Erythroblast (primary cell): Measurements from ENCODE around the gene ZMIZ1.

Experiments
- DNase-seq, 2 experiments: peaks; one replicate each; lab custom pipeline; 2025; lab: John Stamatoyannopoulos, UW
- GATA1 ChIP-seq: IDR thresholded peaks from 2 replicates; pipeline ENCODE4 v1.6.1; 2011; ENCODE audit warnings: low read depth, mild to moderate bottlenecking, control low read depth, low read length, moderate library complexity
- POLR2A ChIP-seq: IDR thresholded peaks from 2 replicates; pipeline ENCODE4 v1.6.1; 2011; ENCODE audit warnings: mild to moderate bottlenecking, low read length

The ZMIZ1 gene

DNA sequence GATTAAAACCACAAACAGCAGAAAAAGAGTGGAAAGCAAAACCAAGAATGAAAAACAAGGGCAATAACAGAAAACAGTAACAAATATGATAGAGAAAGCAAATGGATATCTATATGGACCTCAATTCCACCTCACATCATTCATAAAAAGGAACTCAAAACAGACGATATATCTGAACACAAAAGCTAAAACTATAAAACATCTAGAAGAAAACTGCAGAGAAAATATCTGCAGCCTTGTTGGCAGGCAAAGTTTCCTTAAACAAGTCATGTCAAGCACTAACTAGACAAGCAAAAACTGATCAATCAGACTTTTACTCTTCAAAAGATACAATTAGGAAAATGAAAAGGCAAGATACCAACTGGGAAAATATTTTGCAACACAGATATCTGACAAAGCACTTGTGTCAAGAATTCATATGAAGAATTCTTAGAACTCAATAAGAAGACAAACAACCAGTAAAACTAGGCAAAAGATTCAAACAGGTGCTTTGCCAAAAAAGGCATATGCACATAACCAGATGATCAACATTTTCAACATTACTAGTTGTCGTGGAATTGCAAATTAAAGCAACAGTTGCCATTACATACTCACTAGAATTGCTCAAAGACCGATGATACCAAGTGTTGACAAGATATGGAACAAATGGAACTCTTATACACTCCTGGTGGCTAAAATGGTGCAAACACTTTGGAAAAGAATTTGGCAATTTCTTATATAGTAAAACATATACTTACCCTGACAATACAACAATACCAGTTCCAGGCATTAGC, 25.9 kb upstream of the ZMIZ1 start:
- no peak for TF ChIP-seq GATA1
- TF ChIP-seq POLR2A = no peak
- DNase-seq = no peak

DNA sequence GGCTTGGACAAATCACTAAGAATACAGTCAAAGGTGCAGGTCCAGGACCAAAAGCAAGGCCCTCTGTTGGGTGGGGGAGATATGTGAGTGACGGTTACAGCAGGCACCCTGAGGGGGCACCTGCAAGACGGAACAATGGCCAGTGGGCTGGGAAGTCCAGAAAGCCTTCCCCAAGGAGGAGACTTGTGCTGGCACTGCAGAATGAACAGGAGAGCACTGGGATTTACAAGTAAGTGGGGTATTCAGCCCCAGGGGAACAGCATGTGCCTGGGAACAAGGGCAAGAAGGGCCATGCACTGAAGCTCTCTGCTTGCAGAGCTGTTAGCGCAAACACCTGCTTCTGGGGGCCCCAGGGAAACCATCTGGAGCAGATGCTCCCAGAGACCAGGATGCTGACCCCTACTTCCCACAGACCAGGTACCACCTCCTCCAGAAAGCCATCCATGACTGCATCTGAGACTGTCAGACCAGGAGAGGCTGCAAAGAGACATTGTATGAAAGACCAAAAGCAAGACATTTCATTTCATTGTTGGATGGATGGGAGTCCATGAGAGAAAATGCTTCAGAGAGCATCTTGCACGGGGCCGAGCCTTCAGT, 24.6 kb upstream of the ZMIZ1 start:
- DNase-seq = no peak
- TF ChIP-seq GATA1 = no peak

DNA sequence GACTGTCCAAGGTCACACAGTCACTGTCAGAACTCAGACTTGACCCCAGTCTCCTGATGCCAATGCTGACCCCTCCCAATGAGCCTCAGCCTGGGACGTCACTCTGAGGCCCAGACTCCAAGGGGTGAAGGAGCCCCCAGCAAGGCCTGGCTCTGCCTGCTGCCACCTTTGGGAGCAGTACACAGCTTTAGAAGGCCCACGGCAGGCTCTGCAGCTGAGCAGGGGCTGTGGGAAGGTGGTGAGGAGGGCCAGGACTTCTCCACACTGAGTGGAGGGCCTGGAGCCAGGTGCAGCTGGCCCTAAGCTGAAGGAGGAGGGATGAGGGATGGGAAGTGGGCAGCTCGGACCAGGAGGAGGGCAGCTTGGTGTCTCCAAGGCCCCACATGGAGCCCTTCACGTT, 23.9 kb upstream of the ZMIZ1 start:
- TF ChIP-seq GATA1 (no peak), POLR2A (no peak)
- DNase-seq = no peak

DNA sequence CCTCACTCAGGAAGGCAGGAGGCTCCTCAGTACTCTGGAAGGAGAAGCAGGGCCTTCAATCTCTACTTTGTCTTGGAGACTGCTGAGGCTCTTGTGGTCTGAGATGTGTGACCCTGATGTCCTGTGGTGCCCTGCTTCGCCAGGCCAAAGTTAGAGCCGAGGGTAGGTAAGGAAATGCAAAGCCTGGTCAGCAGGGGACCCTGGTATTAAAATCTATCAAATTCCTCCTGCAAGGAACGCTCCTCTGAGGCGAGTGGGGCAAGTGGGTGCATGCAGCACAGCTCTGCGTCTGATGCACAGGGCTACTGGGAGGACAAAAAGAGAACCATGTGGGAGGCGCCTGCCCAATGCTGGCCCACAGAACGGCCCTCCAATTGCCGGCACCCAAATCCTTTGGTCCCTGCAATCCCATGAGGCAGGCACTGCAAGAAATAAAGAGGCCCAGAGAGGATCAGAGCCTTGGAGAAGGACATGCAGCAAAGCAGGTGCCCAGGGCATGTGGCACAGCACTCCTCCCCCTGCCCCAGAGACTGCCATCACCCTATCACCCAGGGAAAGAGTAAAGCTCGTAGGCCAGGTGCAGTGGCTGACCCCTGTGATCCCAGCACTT, 23.1 kb upstream of the ZMIZ1 start:
- DNase-seq = no peak
- TF ChIP-seq GATA1 = no peak
- TF ChIP-seq POLR2A = no peak

DNA sequence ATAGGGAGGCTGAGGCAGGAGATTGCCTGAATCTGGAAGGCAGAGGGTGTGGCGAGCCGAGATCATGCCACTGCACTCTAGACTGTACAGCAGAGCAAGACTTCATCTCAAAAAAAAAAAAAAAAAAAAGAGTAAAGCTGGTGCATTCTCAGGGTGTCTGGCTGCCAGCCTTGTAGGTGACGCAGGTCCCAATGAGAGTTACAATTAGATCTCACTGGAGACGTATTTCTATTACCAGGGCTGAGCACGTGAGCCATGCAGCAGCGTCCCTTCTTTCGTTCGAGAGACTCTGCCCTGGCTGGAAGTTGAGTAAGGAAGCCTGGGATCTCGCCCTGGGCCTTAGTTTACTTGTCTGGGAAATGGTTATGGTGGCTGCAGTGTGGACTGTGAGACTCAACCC, 22.4 kb upstream of the ZMIZ1 start:
- TF ChIP-seq POLR2A = no peak
- no peak for TF ChIP-seq GATA1
- DNase-seq = no peak

DNA sequence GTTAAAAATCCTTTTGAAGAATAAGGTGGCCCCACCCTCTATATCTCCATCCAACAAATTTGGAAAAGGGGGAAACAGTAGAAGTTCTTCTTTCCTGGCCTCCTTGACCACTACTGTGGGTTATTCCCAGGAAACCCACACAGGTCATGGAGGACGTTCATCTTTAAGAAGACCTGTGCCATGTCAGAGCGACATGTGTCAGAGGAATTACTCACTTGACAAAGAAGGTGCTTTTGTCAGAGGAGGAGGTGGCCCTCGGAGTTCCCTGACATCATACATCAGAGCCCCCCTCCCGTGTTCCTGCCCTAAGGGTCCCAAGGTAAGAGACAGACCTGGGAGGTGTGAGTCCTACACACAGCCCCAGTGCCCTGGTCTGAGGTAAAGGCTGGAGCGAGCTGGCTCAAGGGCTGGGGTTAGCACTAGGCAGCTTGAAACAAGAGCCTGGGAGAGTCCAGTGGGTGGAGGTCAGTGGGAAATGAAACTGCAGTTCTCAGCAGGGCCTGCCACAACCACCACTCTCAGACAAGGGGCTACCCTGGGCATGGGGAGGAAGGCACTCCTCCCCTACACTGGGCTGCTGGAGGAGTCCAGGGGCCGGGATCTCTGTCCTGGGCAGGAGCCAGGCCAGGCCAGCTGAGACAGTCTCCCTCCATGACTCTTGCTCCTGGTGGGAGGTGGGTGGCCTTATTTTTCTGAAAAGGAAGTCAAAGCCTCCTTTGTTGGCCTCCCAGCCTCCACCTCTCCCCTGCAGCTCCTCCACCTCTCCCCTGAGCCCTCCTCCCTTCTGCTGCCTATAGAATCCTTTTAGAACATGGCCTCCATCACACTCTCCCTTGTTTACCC, 21.8 kb upstream of the ZMIZ1 start:
- peak; percentile 47 to 53 for DNase-seq
- TF ChIP-seq GATA1 = no peak
- TF ChIP-seq POLR2A = no peak

DNA sequence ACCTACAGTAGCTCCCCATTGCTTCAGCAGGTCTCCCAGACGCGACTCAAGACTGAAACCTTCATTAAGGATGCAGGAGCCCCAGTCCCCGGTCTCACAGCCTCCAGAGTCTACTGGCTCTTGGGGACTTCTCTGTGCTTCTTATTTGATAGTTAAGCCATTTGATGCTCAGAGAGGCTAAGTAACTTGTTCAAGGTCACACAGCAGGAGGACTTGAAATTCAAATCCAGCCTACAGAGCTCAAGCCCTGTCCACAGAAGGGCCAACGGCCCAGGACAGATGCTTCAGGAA, 21.2 kb upstream of the ZMIZ1 start:
- DNase-seq = peak in 1 of 2 experiments; percentile 48

DNA sequence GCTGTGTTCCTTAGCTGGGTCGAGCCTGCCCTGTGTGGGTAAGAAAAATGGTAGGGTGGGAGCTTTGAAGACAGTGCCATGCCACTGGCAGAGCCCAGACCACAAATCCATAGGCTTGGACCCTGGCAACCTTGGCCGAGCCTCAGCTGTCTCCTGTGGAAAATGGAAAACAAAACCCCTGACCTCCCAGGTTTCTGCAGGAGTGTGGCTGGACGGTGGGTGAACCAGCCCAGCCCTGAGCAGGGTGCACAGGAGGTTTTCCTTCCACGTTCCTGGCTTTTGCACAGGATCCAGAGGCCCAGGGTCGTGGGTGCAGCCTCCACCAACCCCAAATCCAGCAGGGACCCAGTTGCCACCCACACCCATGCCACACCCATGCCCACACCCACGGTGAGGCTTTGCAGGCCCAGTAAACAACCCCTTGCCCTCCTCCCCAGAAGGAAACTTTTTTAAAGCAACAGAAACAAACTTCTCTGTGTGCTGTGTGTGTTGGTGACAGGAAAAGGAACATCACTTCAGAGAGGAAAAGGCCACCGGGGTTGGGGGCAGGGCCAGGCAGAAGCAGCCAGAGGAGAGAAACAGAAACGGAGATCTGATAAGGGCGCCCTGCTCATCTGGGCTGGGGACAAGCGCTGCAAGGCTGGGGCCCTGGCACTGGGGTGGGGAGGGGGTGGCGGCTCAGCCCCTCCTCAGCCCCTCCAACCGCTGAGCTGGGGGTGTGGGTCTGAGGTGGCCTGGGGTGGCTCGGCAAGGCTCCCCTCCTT, 20.7 kb upstream of the ZMIZ1 start:
- DNase-seq = peak; percentile 82 to 86
- TF ChIP-seq POLR2A (peak; percentile 54), GATA1 (no peak)

More for the DNA sequence above, 21.2 kb upstream of the ZMIZ1 start:
- TF ChIP-seq GATA1 = no peak
- no peak for TF ChIP-seq POLR2A

DNA sequence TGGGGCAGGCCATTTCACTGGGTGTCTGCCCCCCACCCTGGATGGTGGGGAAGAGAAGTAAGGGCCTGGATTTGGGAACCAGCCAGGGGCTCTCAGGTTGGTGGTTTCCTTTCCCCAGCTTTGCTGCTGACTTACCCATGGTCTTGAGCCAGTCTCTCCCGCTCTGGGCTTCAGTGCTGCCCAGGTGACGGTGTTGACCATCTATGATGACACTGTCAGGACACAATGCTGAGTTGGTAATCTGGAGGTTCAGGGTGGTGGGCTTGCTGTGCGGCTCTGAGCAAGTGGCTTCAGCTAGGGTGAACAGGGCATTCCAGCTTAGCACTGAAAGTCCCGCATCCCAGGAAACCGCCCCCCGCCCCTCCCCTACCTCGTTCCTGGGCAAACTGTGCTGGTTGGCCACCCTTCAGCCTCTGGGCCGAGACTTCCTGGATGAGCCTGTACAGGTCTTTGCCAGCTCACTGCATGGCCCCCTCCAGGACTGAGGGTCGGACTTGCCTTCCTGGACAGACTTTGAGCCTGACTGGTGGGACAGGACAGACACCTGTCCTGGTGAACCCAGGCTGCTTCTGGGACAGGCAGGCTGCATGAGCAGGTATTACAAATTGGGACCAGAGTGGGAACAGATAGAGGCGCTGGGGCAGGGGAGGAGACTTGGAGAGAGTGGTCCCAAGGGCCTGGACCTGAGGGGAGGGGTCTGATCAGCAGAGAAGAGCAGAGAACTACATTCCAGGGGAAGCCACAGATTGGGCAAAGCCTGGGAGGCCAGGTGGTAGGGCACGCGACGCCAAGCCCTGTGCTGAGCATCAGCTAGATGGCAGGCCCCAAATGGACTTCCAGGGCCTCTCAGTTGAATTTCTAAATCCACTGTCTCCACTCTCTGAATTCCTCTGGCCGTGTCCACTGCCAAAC, 19.9 kb upstream of the ZMIZ1 start:
- TF ChIP-seq POLR2A (no peak), GATA1 (no peak)
- peak in 1 of 2 experiments; percentile 62 for DNase-seq

DNA sequence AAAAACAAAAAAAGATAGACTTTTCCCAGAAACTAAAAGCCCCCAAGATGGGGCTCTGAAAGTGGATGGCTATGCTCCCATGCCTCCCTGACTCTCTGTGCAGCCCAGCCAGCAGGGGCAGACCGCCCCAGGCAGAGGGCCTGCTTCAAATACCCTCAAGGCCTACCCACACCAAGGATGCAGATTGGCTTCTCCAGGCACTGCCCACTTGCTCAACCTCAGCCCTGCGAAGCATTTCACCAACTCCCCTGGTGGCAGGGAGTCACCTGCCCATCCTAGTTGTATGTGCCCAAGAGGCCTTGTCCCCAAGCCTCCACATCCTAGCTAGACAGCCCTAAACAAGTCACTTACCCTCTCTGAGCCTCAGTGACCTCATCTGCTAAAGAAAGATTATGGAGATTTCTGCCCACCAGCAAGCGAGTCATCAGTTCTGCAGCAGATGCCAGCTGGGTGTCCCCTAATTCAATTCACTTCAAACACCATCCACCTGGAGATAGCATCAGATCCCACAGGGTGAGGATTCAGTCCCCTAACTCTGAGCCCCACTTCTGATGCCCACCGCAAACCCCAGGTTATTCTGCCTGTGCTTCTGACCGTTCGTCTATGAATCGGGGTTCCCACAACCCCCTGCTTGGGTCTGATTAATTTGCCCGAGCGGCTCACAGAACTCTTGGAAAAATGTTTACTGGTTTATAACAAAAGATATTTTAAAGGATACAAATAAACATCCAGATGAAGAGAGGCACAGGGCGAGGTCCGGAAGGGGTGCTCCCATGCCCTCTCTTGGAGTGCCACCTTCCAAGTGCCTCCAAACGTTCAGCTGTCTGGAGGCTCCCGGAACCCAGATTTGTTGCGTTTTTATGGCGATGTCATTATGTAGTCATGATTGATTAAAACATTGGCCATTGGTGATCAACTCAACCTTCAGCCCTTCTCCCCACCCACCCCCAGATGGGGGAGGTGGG, 18.6 kb upstream of the ZMIZ1 start:
- DNase-seq = peak; percentile 45 to 66
- TF ChIP-seq POLR2A (no peak), GATA1 (no peak)

DNA sequence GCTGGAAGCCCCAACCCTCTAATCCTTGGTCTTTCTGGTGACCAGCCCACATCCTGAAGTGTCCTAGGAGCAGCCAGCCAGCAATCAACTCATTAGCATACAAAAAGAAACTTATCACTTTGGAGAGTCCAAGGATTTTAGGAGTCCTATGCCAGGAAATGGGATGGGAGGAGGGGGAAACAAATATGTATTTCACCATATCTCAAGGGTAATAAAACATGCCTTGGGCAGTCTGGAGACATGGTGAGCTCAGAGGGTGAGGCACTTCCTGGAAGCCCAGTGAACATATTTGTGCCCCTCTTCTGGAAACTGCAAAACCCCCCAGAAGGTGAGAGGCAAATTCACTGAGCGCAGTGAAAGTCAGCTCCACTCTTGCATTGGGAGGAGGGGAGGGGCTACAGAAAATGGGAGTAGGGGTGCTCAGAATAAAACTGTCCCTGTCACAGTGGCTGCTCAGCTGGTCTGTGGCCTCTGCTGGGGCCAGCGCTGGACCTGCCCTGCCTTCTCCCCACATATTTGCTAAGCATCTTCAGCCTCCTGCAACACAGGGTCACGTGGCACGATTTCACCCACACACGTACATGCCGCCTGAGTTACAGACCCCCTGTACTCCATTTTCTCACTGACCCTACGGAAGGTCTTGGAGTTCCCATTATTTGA, 17.7 kb upstream of the ZMIZ1 start:
- DNase-seq = no peak
- TF ChIP-seq GATA1 (no peak), POLR2A (no peak)
